ENCODE data around the gene CALN1. TPM values are rescaled to one million over a fixed set of nuclear protein-coding genes. Genes with fewer than 3 reads are reported as not detected.

The CALN1 gene
- total and polyA plus RNA-seq, 9 of the 15 experiments (the other 6 are each of a cell fraction or from before 2014, with no cell fraction given): 1.4 to 7.5 (median 3.3) TPM

- POLR2A ChIA-PET: interaction anchor here (1.1 kb wide), 1 partner anchor 10 kb away, joined by 4 read pairs; no protein-coding TSS in a partner anchor
- Histone ChIP-seq H3K27ac (ENCODE audit: extremely low read depth, low read depth, low read length) (no peak overlapping the region), H3K9me3 (replicated peaks; ENCODE audit: control insufficient read depth, insufficient read depth, low read depth, low read length) (no peaks in the 10 kb centered on the region), H3K9me1 (ENCODE audit: control insufficient read depth, insufficient read depth, low read length) (no peaks in the 10 kb centered on the region), H2AFZ (ENCODE audit: low read depth, low read length) (no peak overlapping the region), H3K4me1 (replicated peaks in 1 of 2; ENCODE audit: control insufficient read depth in 2 of 2, insufficient read depth in 2 of 2, low read length in 2 of 2) (no peaks in the 10 kb centered on the region), H3K4me2 (ENCODE audit: insufficient read depth, low read length) (no peak overlapping the region), H3K9ac (ENCODE audit: insufficient read depth in 1 of 2, low read depth in 2 of 2, low read length in 2 of 2) (no peak overlapping the region), H3K79me2 (ENCODE audit: control insufficient read depth, insufficient read depth, low read length) (no peaks in the 10 kb centered on the region), H4K20me1 (replicated peaks; ENCODE audit: control insufficient read depth, insufficient read depth, low read length) (no peaks in the 10 kb centered on the region; the same call in 1 of the 2 replicates), H3K36me3 (ENCODE audit: control insufficient read depth, insufficient read depth, low read length) (no peaks in the 10 kb centered on the region), H3K4me3 (no peak overlapping the region), H3K27me3 (ENCODE audit: control insufficient read depth in 2 of 2, insufficient read depth in 2 of 2, low read length in 2 of 2) (no peaks in the 10 kb centered on the region)
- DNase-seq (ENCODE audit: extremely low read depth in 1 of 4, low spot score in 3 of 4) (no peak), FAIRE-seq (no peak), ATAC-seq (no peak)
- in situ Hi-C loops (cut with MboI) (no loop called here), intact Hi-C loops (cut with micrococcal nuclease) (no loop called here)
- CTCF ChIA-PET (ENCODE audit: low intra/inter-chr PET ratio): no interaction called here
- TF ChIP-seq TEAD2 (tag; IDR thresholded peaks at IDR 0.05) (no peak), CBFB (CRISPR knock-in tag; IDR thresholded peaks at IDR 0.05) (no peak), CCAR2 (IDR thresholded peaks at IDR 0.05; ENCODE audit: low read depth, low read length) (no peak), RBM22 (IDR thresholded peaks at IDR 0.05; ENCODE audit: low read depth, low read length, poor library complexity, severe bottlenecking) (no peak)
- no TSS peak for BruUV-seq (replicated peaks)
- 5% methylated on average over 4 of the region's 4 CpGs for WGBS (ENCODE audit: insufficient coverage, low coverage, missing lambda C conversion rate)
These were observed 299.6 kb downstream of the CALN1 start for GRCh38 chr7:72112530-72112929.

GRCh38 chr7:72111086-72111485, 301.1 kb downstream of the CALN1 start:
- Histone ChIP-seq H3K9me1 (ENCODE audit: control insufficient read depth, insufficient read depth, low read length) (no peaks in the 10 kb centered on the region), H3K9me3 (replicated peaks; ENCODE audit: control insufficient read depth, insufficient read depth, low read depth, low read length) (no peaks in the 10 kb centered on the region), H3K27ac (ENCODE audit: extremely low read depth, low read depth, low read length) (no peak overlapping the region), H3K79me2 (ENCODE audit: control insufficient read depth, insufficient read depth, low read length) (no peaks in the 10 kb centered on the region), H2AFZ (ENCODE audit: low read depth, low read length) (no peak overlapping the region), H3K4me1 (replicated peaks in 1 of 2; ENCODE audit: control insufficient read depth in 2 of 2, insufficient read depth in 2 of 2, low read length in 2 of 2) (no peaks in the 10 kb centered on the region), H3K27me3 (ENCODE audit: control insufficient read depth in 2 of 2, insufficient read depth in 2 of 2, low read length in 2 of 2) (no peaks in the 10 kb centered on the region), H4K20me1 (replicated peaks; ENCODE audit: control insufficient read depth, insufficient read depth, low read length) (no peaks in the 10 kb centered on the region; the same call in 1 of the 2 replicates), H3K4me2 (ENCODE audit: insufficient read depth, low read length) (no peak overlapping the region), H3K36me3 (ENCODE audit: control insufficient read depth, insufficient read depth, low read length) (no peaks in the 10 kb centered on the region), H3K9ac (ENCODE audit: insufficient read depth in 1 of 2, low read depth in 2 of 2, low read length in 2 of 2) (no peak overlapping the region), H3K4me3 (no peak overlapping the region)
- TF ChIP-seq TEAD4 (IDR thresholded peaks at IDR 0.05; ENCODE audit: low read length): no peak
- TF ChIP-seq TEAD4 (CRISPR knock-in tag; IDR thresholded peaks at IDR 0.05; ENCODE audit: borderline replicate concordance): no peak
- no peak for TF ChIP-seq HBP1 (CRISPR knock-in tag; IDR thresholded peaks at IDR 0.05)
- TF ChIP-seq PRPF4 (IDR thresholded peaks at IDR 0.05; ENCODE audit: insufficient read depth, low read depth, low read length, poor library complexity, severe bottlenecking): no peak
- no peak for TF ChIP-seq MYBL2 (IDR thresholded peaks at IDR 0.05; ENCODE audit: low read depth)
- TF ChIP-seq MYBL2 (CRISPR knock-in tag; IDR thresholded peaks at IDR 0.05; ENCODE audit: borderline replicate concordance): no peak
- no peak for TF ChIP-seq MAFG (tag; conservative IDR thresholded peaks at IDR 0.05)
- TF ChIP-seq ELF4 (CRISPR knock-in tag; IDR thresholded peaks at IDR 0.05): no peak
- no peak for TF ChIP-seq E2F5 (CRISPR knock-in tag; IDR thresholded peaks at IDR 0.05)
- in situ Hi-C loops (cut with MboI) (no loop called here), intact Hi-C loops (cut with micrococcal nuclease) (no loop called here)
- ChIA-PET POLR2A (no interaction called here), CTCF (ENCODE audit: low intra/inter-chr PET ratio) (no interaction called here)
- 4% methylated on average over 8 of the region's 8 CpGs for WGBS (ENCODE audit: insufficient coverage, low coverage, missing lambda C conversion rate)
- FAIRE-seq (no peak), DNase-seq (ENCODE audit: extremely low read depth in 1 of 4, low spot score in 3 of 4) (no peak), ATAC-seq (no peak)
- BruUV-seq (replicated peaks): no TSS peak
